Upper lobe of left lung (tissue), 4 donors: ENCODE results near the gene KCNG2.

Source experiments
- CTCF ChIP-seq, 6 experiments: fragments of 450-650 bp in 4 of 6; fragments of 200-600 bp in 2 of 6; sonication (generic) in 2 of 6; IDR thresholded peaks; one replicate each; pipeline ENCODE4 v1.5.1; 2016 to 2019; ENCODE audit warnings: antibody characterized with exemption in 6 of 6
- EP300 ChIP-seq, 4 donors: sonication (generic); formaldehyde crosslinking; IDR thresholded peaks; one replicate each; pipeline ENCODE4 v1.5.1; 2017; ENCODE audit warnings: antibody characterized with exemption in 4 of 4, control low read depth in 2 of 4
- POLR2A ChIP-seq, 4 donors: fragments of 450-650 bp; IDR thresholded peaks; one replicate each; pipeline ENCODE4 v1.5.1; 2016 to 2017; ENCODE audit warnings: antibody characterized with exemption in 4 of 4, mild to moderate bottlenecking in 2 of 4
- POLR2AphosphoS5 ChIP-seq, 2 donors: sonication (generic); formaldehyde crosslinking; IDR thresholded peaks; one replicate each; pipeline ENCODE4 v1.5.1; 2017; ENCODE audit warnings: antibody characterized with exemption in 2 of 2

- TF ChIP-seq CTCF (IDR thresholded peaks at IDR 0.05) (no peak), POLR2A (IDR thresholded peaks at IDR 0.05) (no peak), EP300 (IDR thresholded peaks at IDR 0.05) (no peak), POLR2AphosphoS5 (IDR thresholded peaks at IDR 0.05) (no peak)
These were observed 72.7 kb downstream of the KCNG2 start for GRCh38 chr18:79870301-79871025.
